ENCODE results near the gene DRAP1.

DNA sequence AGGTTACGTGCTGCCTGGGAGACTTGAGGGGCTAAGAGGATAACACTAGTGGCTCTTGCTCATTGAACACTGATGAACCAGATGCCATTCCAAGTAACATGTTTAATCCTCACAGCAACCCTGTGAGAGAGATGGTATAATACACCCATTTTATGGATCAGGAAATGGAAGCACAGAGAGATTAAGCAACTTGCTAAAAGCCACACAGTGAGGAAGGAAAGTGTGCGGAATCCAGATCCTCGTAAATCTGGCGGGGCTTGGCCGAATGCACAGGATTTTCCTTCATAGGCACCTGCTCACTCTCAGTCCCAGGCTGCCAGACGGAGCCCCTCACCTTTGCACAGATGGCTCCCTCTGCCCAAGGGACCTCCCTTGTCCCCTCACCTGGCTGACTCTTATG lies 11.3 kb upstream of the DRAP1 start:
- TF ChIP-seq YY1 (IDR thresholded peaks at IDR 0.05; ENCODE audit: insufficient read depth, insufficient read length) = no peak
- no peak for TF ChIP-seq ZNF274 (IDR thresholded peaks at IDR 0.05; ENCODE audit: low read depth, low read length)
- TF ChIP-seq SUZ12 (IDR thresholded peaks at IDR 0.05; ENCODE audit: extremely low read depth, insufficient read depth, insufficient read length) = no peak
